SU-DHL-6 (cell line): ENCODE results near the gene RAB11FIP3.

Source experiments
- H2AFZ ChIP-seq: fragments of 200-600 bp; sonication (generic); 2 replicates; pipeline ENCODE4 v1.6.1; 2014; ENCODE audit warnings: low read depth, mild to moderate bottlenecking, moderate library complexity, mixed read lengths, antibody characterized with exemption, low read length; ENCODE audit not compliant: severe bottlenecking
- H3F3A ChIP-seq: fragments of 200-600 bp; shearing (Covaris generic); 2 replicates; pipeline ENCODE4 v1.6.0; 2016; ENCODE audit warnings: antibody characterized with exemption, mild to moderate bottlenecking; ENCODE audit not compliant: insufficient read depth
- H3K27ac ChIP-seq: fragments of 200-600 bp; sonication (generic); 2 replicates; pipeline ENCODE4 v1.5.1; 2016; ENCODE audit warnings: low read depth, mild to moderate bottlenecking, low read length, moderate library complexity, mixed read lengths
- H3K27me3 ChIP-seq: fragments of 200-600 bp; sonication (generic), shearing (Covaris generic); 2 replicates; pipeline ENCODE4 v1.6.0; 2014; ENCODE audit warnings: mild to moderate bottlenecking, low read length
- H3K36me3 ChIP-seq: fragments of 200-600 bp; sonication (generic); 2 replicates; pipeline ENCODE4 v1.6.1; 2014; ENCODE audit warnings: mild to moderate bottlenecking, low read length, mixed read lengths
- H3K4me2 ChIP-seq: fragments of 300-600, 200-600 bp; shearing (Covaris generic), sonication (generic); 2 replicates; pipeline ENCODE4 v1.6.0; 2014; ENCODE audit warnings: low read length, low read depth, mild to moderate bottlenecking; ENCODE audit not compliant: poor library complexity, severe bottlenecking
- H3K4me3 ChIP-seq: fragments of 200-600 bp; sonication (generic); 2 replicates; pipeline ENCODE4 v1.5.1; 2014; ENCODE audit warnings: antibody characterized with exemption, low read length, mild to moderate bottlenecking, mixed read lengths; ENCODE audit not compliant: insufficient read depth, poor library complexity, severe bottlenecking
- H3K79me2 ChIP-seq: fragments of 200-600 bp; sonication (generic); 2 replicates; pipeline ENCODE4 v1.6.1; 2014; ENCODE audit warnings: mild to moderate bottlenecking, low read length, moderate library complexity; ENCODE audit not compliant: insufficient read depth
- H3K9ac ChIP-seq: fragments of 200-600 bp; sonication (generic); 2 replicates; pipeline ENCODE4 v1.7.0; 2014; ENCODE audit warnings: mild to moderate bottlenecking, low read length
- H3K9me2 ChIP-seq: fragments of 200-600 bp; sonication (generic); replicated peaks from 2 replicates; pipeline ENCODE4 v1.6.1; 2014; ENCODE audit warnings: low read length; ENCODE audit not compliant: insufficient read depth
- H3K9me3 ChIP-seq: fragments of 200-600 bp; sonication (generic); 2 replicates; pipeline ENCODE4 v1.6.1; 2014; ENCODE audit warnings: low read length, mixed read lengths; ENCODE audit not compliant: insufficient read depth
- H4K20me1 ChIP-seq: fragments of 200-600 bp; sonication (generic); 2 replicates; pipeline ENCODE4 v1.6.1; 2014; ENCODE audit warnings: low read depth, mild to moderate bottlenecking, antibody characterized with exemption, low read length, moderate library complexity, mixed read lengths
- EZH2phosphoT487 ChIP-seq: fragments of 200-600 bp; sonication (generic), shearing (Covaris generic); conservative IDR thresholded peaks from 2 replicates; pipeline ENCODE4 v1.6.1; 2018; ENCODE audit warnings: mild to moderate bottlenecking, antibody characterized with exemption, low read length, moderate library complexity, mixed read lengths
- TF ChIP-seq, protein P1 (sequence below): fragments of 200-600 bp; sonication (generic); IDR thresholded peaks from one replicate; pipeline ENCODE4 v1.5.1; 2017; ENCODE audit warnings: antibody characterized with exemption, mild to moderate bottlenecking, low read length, moderate library complexity; ENCODE audit not compliant: insufficient read depth, poor library complexity, severe bottlenecking

The RAB11FIP3 gene

DNA sequence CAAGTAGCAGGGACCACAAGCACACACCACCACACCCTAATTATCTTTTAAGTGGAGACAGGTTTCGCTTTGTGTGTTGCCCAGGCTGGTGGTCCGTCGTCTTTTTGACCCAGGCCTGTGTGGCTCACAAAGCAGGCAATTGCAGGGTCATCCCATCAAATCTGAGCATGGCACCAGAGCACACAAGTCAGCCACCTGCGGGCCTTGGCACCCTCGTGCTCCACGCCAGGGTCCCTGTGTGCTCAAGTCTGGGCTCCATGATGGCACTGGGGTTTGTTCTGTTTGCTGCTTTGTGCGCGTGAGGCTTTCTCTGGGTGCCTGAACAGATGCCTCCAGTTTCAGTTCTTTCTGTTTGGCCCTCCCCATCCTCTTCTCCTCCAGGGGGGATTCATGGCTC is 99.7 kb downstream of the RAB11FIP3 start:
- Histone ChIP-seq H3K27me3 (no peaks in the 10 kb centered on the region), H3K9me2 (no peaks in the 10 kb centered on the region), H3K27ac (no peak overlapping the region), H4K20me1 (no peaks in the 10 kb centered on the region; the same call in 1 of the 2 replicates), H3K9ac (no peak overlapping the region), H3K9me3 (no peaks in the 10 kb centered on the region), H3K36me3 (no peaks in the 10 kb centered on the region), H3K79me2 (peaks cover 24% of the 10 kb centered on the region), H3K4me2 (no peak overlapping the region), H3K4me3 (no peak overlapping the region), H2AFZ (no peak overlapping the region), H3F3A (0 out of 2 replicates have a peak, but pooled peaks cover 9% of the 10 kb centered on the region)
- TF ChIP-seq, protein P1, sequence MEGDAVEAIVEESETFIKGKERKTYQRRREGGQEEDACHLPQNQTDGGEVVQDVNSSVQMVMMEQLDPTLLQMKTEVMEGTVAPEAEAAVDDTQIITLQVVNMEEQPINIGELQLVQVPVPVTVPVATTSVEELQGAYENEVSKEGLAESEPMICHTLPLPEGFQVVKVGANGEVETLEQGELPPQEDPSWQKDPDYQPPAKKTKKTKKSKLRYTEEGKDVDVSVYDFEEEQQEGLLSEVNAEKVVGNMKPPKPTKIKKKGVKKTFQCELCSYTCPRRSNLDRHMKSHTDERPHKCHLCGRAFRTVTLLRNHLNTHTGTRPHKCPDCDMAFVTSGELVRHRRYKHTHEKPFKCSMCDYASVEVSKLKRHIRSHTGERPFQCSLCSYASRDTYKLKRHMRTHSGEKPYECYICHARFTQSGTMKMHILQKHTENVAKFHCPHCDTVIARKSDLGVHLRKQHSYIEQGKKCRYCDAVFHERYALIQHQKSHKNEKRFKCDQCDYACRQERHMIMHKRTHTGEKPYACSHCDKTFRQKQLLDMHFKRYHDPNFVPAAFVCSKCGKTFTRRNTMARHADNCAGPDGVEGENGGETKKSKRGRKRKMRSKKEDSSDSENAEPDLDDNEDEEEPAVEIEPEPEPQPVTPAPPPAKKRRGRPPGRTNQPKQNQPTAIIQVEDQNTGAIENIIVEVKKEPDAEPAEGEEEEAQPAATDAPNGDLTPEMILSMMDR, result no peak
- TF ChIP-seq EZH2phosphoT487, result no peak

GRCh38 chr16:525520-526180 is 100.2 kb downstream of the RAB11FIP3 start:
- H3K4me3 ChIP-seq, result peak overlapping the region; percentile 52
- H3F3A ChIP-seq, result 0 out of 2 replicates have a peak, but pooled peaks cover 9% of the 10 kb centered on the region
- H3K27me3 ChIP-seq, result no peaks in the 10 kb centered on the region
- peaks cover 29% of the 10 kb centered on the region for H3K79me2 ChIP-seq
- 0 out of 2 replicates have a peak overlapping the region, but pooled peaks have one; percentile 17 for H3K27ac ChIP-seq
- no peaks in the 10 kb centered on the region for H3K9me2 ChIP-seq
- H3K4me2 ChIP-seq, result peak overlapping the region; percentile 64
- H3K9ac ChIP-seq, result peak overlapping the region; percentile 81
- H2AFZ ChIP-seq, result no peak overlapping the region
- no peaks in the 10 kb centered on the region for H3K36me3 ChIP-seq
- H3K9me3 ChIP-seq, result no peaks in the 10 kb centered on the region
- H4K20me1 ChIP-seq, result no peaks in the 10 kb centered on the region; the same call in 1 of the 2 replicates
- TF ChIP-seq, protein P1, result no peak
- no peak for TF ChIP-seq EZH2phosphoT487

- peaks cover 37% of the 10 kb centered on the region for H3K79me2 ChIP-seq
- peak overlapping the region; percentile 64 for H3K4me2 ChIP-seq
- no peaks in the 10 kb centered on the region for H3K27me3 ChIP-seq
- no peak for TF ChIP-seq EZH2phosphoT487
- TF ChIP-seq, protein P1, result no peak
- H3K9me3 ChIP-seq, result no peaks in the 10 kb centered on the region
- H4K20me1 ChIP-seq, result no peaks in the 10 kb centered on the region; the same call in 1 of the 2 replicates
- H3F3A ChIP-seq, result 0 out of 2 replicates have a peak, but pooled peaks cover 9% of the 10 kb centered on the region
- H3K36me3 ChIP-seq, result no peaks in the 10 kb centered on the region
- H3K9ac ChIP-seq, result peak overlapping the region; percentile 81
- peak overlapping the region; percentile 17; the same call in 1 of the 2 replicates for H3K27ac ChIP-seq
- peak overlapping the region; percentile 52 for H3K4me3 ChIP-seq
- peak overlapping the region; percentile 70 for H2AFZ ChIP-seq
- H3K9me2 ChIP-seq, result no peaks in the 10 kb centered on the region
Measured at GRCh38 chr16:526181-527014, 100.9 kb downstream of the RAB11FIP3 start.
